HL-60 (cell line): Measurements from ENCODE around the gene UTRN.

ENCODE experiments used
- DNase-seq, 2 experiments: peaks; one replicate each; pipeline ENCODE4 v3.0.0-alpha.2; 2010 to 2020; ENCODE audit warnings: low read depth in 1 of 2, low spot score in 1 of 2
- H3K27ac ChIP-seq: fragments of 250-450 bp; sonication (Bioruptor Pico); replicated peaks from 2 replicates; pipeline ENCODE4 v1.5.1; 2020; ENCODE audit warnings: mild to moderate bottlenecking, moderate library complexity
- H3K27me3 ChIP-seq: fragments of 250-450 bp; sonication (Bioruptor Pico); 2 replicates; pipeline ENCODE4 v1.5.1; 2021; ENCODE audit warnings: mild to moderate bottlenecking, moderate library complexity; ENCODE audit not compliant: insufficient read depth, poor library complexity, severe bottlenecking
- H3K4me3 ChIP-seq: replicated peaks from 2 replicates; pipeline ENCODE4 v1.5.1; 2011; ENCODE audit warnings: mild to moderate bottlenecking, control low read depth, low read length; ENCODE audit not compliant: insufficient read depth
- CTCF ChIP-seq: IDR thresholded peaks from one replicate; pipeline ENCODE4 v1.5.1; 2011; ENCODE audit warnings: low read length, control low read depth, inconsistent platforms; ENCODE audit not compliant: insufficient read depth
- GABPA ChIP-seq: IDR thresholded peaks from 2 replicates; pipeline ENCODE4 v1.6.1; 2012; ENCODE audit warnings: low read depth
- POLR2AphosphoS5 ChIP-seq: IDR thresholded peaks from 2 replicates; pipeline ENCODE4 v1.6.1; 2012; ENCODE audit warnings: low read depth
- REST ChIP-seq: IDR thresholded peaks from 2 replicates; pipeline ENCODE4 v1.6.1; 2012; ENCODE audit warnings: low read depth; ENCODE audit not compliant: insufficient replicate concordance
- SPI1 ChIP-seq: IDR thresholded peaks from 2 replicates; pipeline ENCODE4 v1.6.1; 2012; ENCODE audit warnings: low read depth, mild to moderate bottlenecking, borderline replicate concordance

The UTRN gene

GRCh38 chr6:144277605-144278227 lies 7.4 kb upstream of the UTRN start:
- no peaks in the 10 kb centered on the region for H3K27me3 ChIP-seq
- H3K4me3 ChIP-seq = no peak overlapping the region
- TF ChIP-seq SPI1 (no peak), REST (no peak), CTCF (no peak), GABPA (no peak), POLR2AphosphoS5 (no peak)
- H3K27ac ChIP-seq = no peak overlapping the region
- no peak for DNase-seq

GRCh38 chr6:144278659-144279314 lies 6.3 kb upstream of the UTRN start:
- Histone ChIP-seq H3K4me3 (no peak overlapping the region), H3K27me3 (no peaks in the 10 kb centered on the region), H3K27ac (no peak overlapping the region)
- no peak for DNase-seq
- TF ChIP-seq GABPA (no peak), SPI1 (no peak), CTCF (no peak), REST (no peak), POLR2AphosphoS5 (no peak)

- no peak overlapping the region for H3K27ac ChIP-seq
- no peak for DNase-seq
- H3K27me3 ChIP-seq = no peaks in the 10 kb centered on the region
- no peak overlapping the region for H3K4me3 ChIP-seq
- TF ChIP-seq GABPA (no peak), SPI1 (no peak), CTCF (no peak), POLR2AphosphoS5 (no peak), REST (no peak)
Observed at GRCh38 chr6:144279484-144280150, 5.5 kb upstream of the UTRN start.
